RPMI8226 (cell line): ENCODE data around the gene MLEC.
"Not testable (repeated sequence)": the region's sequence is repeated elsewhere in the genome, so short reads cannot be mapped to it uniquely, and the experiment has no call there.

ENCODE experiments used
- DNase-seq: peaks from one replicate; pipeline ENCODE4 v3.0.0-alpha.2; 2015

MLEC gene

DNA sequence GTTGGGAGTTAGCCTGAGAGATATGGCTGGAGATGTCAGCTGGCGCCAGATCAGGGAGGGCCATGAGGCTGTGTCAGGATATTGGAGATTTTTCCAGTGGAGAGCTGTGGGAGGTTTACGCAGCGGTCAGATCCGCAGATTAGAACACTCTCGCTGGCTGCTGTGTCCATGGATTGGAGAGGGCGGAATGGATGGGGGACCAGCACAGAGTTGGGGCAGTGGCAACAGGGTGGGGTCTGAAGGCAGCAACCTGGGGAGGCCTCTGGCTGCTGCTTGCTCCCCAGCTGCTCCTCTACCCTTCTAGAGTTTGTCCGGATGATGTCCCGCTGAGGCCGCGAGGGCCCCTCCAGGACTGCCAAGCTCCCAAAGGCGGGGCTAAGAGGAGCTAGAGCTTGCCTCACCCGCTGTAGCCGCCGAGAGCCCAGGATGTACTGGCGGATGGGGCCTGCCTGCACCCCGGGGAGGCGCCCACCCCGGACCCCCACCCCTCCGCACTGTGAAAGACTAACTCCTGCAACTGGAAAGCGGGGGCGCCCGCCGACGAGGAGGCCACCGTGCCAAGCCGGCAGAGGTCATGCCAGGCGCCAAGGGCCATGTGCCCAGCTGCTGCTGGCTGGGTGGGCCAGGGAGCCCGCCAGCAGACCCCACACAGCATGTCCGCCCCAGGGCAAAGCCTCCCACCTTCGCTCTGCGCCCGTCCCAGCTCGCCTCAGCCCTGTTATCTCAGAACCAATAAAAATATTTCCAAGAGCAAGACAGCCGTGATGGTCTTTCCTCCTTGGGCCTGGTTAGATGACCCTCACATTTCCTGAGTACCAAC lies 20.2 kb upstream of the MLEC start:
- DNase-seq, result no peak

DNA sequence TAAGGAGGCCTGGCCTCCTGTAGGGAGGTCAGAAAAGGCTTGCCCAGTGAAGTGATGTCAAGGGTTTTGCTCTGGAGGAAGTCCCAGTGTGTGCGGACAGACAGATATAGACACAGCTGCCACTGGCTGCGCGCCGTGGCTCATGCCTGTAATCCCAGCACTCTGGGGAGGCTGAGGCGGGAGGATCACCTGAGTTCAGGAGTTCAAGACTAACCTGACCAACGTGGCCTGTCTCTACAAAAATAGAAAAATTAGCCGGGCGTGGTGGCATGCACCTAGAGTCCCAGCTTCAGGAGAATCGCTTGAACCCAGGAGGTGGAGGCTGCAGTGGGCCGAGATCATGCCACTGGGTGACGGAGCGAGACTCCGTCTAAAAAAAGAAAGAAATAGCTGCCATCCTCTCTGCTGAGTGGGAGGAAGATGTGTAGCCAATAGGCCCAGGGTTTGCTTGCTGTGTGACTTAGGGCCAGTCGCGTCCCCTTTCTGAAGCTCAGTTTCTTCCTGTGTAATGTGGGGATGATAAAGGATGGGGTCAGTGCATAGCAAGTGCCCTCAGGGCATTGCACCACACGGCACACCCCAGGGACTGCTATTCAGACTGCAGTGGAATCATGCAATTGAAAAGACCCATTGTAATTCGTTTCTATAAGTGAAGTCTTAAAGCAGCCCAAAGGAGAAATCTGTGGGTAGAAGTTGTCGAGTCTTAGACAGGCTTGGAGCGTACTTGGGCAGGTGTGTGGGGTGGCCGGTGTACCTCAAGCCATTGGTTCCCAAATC lies 18.7 kb upstream of the MLEC start:
- DNase-seq, result no peak

DNA sequence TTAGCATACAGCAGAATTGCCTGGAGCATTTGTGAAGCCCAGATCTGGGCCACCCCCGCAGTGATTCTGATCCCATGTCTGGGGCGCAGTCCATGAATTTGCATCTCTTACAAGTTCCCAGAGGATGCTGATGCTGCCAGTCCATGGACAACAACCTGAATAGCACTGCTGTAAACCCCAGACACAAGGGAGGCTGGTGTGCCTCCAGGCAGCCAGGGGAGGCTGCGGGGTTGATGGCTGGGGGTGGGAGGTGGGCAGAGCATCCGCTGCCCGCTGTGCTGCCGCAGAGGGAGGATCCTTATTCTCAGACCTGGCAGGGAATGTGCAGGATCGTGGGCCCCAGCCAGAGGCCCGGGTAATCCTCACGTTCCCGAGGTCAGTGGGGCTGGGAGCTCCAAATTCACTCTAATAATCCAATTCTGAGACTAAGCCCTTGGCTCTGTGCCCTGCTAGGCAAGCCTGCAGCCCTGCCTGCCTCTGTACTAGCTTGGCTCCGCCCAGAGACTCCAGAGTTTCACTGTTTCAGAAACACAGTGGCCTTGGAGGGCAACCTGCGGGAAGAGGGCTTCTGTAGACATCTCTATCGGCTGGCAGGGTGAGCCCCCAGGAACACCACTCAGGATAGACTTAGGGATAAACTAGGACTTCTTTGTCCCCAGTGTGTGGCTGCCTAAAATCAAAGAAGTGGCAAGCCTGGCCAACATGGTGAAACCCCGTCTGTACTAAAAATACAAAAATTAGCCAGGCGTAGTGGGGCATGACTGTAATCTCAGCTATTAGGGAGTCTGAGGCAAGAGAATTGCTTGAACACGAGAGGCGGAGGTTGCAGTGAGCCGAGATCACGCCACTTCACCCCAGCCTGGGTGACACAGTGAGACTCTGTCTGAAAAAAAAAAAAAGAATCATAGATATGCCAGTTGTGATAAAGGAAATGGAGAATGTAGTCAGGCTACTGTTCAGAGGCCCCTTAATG lies 17.8 kb upstream of the MLEC start:
- peak; percentile 80 for DNase-seq

DNA sequence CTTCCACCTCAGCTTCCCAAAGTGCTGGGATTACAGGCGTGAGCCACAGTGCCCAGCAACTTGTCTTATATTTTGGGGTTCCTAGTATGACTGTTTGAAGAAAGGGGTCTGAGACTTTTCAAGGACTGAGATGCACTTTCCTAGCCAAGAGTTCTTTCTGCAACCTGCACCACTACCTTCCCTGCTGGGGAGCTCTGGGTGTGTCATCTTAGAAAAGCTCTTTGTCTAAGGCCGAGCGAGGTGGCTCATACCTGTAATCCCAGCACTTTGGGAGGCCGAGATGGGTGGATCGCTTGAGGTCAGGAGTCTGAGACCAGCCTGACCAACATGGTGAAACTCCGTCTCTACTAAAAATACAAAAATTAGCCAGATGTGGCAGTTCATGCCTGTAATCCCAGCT lies 16.7 kb upstream of the MLEC start:
- not testable (repeated sequence) for DNase-seq

DNA sequence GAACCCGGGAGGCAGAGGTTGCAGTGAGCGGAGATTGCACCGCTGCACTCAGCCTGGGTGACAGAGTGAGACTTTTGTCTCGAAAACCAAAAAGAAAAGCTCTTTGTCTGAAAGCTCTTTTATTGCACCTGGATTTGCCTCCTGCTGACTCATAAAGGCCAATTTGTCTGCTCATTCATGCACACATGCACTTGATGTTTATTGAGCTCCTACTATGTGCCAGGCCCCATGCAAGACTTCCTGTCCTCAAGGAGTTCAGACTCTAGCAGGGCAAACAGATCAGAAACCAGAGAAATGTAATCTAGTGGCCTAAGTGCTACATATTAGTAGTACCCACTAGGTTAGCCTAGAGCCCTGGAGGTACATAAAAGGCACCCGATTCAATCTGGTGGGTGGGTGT lies 16.3 kb upstream of the MLEC start:
- DNase-seq, result no peak

DNA sequence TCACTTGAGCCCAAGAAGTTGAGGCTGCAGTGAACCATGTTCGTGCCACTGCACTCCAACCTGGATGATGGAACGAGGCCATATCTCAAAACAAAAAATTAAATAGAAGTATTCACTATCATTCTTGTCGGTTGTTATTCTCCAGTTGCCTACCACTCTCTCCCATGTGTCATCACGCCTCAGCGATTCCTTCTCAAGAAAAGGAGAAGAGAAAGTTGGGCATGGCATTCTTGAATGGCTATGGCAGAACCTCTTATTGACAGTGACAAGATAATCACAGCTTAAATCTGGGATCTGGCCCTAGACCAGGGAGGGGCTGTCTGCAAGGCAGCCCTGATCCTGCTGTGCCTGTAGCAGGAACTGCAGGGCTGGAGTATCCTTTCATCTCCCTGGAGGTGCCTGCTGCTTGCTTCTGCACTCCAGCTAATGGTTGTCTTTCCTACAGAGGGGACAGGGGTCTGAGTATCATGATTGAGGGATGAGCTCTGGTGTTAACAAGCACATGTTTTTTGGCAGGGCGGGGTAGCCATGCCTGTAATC lies 12.8 kb upstream of the MLEC start:
- DNase-seq, result peak; percentile 19

DNA sequence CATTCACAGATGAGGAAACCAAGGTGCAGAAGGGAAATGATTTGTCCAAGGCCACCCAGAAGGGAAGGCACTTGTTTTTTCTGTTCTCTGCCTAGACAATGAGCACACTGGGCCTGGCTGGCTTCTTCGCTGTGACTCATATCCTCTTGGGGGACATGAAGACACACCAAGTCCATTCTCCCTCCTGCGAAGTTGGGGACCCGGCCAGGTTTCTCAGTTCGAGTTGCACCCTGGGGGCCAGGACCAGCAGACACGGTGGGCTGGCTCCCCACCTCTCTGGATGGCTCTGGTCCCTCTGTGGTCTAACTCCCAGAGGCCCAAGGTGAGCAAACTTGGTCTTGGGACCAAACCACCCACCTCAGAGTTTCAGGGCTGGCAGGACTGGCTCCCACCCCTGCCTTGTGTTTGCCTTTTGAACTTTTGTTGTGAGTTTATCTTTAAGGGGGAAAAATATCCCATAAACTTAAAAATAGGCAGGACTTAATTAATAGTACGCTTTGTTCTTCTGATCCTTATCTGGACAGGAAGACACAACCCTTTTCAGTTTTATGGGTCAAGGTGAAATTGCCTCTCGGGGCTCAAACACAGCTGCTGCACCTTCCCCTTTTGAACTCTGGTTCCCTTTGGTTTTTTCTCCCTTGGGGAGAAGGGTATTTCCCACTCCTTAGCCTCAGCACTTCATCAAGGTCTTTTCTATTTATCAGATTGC lies 9.0 kb upstream of the MLEC start:
- DNase-seq, result no peak

DNA sequence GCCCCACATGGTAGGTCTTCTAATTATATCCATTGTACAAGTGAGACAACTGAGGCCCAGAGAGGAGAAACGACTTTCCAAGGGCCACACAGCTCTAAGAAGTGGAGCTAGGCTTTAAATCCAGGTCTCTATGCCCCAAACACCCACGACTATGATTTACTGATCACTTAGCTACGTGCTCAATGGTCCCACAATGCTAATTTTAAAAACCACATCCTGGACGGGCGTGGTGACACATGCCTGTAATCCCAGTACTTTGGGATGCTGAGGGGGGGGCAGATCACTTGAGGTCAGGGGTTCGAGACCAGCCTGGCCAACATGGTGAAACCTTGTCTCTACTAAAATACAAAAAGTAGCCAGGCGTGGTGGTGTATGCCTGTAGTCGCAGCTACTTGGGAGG lies 8.4 kb upstream of the MLEC start:
- DNase-seq, result no peak

DNA sequence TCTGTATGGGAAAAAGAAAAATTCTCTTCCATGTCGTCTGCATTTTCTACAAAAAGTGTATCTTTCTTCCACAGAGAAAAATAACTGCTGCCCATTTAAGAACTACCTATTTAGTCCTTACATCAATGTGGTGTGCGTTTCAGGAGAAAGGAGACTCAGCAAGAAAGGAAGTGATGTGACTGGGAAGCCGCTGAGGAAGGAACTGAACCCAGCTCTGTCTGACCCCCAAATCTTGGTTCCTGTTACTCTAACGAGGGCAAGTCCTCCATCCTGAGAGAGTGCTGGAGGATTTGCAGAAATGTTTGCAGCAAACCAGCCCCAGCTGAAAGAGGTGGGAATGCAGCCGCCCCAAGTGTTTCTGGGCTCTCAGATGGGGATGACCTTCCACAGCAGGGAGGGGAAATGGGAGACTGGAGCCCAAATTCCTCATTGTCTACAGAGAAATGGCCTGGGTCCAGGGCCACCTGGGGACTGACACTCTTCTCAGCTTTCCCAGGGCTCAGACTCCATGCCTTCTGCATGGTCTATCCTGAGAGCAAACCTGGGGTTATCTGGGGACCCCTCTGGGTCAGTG lies 6.7 kb upstream of the MLEC start:
- DNase-seq, result no peak

DNA sequence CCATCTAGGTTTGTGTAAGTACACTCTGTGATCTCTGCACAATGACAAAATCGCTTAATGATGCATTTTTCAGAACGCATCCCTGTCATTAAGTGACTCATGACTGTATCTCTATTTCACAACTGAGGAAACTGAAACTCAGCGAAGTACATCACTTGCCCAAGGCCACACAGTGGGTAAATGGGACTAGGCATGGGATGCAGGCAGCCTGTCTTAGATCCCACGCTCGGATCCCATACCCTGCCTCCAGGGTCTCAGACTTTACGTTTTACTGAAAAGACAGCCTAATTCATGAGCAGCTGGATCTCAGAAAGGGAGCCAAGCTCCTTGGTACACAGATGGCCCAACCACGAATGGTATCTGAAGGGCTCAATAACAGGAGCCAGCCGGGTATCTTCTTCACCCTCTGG lies 2.4 kb upstream of the MLEC start:
- peak; percentile 62 for DNase-seq

DNA sequence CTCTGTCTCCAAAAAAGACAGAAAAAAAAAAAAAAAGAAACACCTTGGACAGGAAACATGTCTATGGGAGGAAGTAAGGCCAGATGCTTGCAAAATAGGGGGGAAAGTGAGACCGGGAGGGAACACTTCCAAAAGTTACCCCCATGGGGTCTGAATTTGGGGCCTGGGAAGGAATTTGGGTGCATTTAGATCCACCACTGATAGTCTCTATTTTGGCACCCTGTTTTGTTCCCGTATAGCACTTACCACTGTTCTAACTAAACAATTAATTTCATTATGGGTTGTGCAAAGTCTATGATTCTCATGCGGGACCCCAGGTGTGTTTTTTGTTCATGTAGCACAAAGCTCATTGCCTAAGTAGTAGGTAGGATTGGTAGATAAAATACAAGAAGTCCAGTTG lies 1.4 kb upstream of the MLEC start:
- no peak for DNase-seq

DNA sequence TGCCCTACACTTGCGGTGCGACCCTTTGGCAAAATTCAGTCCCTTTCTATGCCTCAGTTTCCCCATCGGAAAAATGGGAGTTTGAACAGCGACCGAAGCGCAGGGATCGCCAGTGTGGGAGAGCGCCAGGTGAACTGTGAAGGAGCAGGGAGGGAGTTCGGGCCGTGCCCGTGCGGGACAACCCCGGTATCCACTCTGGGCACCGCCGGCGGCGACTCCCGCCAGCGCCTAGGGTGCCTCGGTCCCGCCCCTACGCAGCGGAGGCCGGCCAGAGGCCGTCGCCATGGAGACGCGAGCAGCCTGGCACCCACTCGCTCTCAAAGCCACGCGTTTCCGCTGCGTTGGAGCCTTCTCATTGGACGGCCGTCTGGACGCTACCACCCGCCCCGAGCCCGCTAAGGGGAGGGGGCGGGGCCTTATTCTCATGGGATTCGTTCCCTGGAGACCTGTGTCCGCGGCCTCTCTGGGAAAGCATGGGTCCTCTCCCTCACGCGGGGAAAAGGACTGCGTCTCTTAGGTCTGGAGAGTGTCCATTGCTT lies 729 bp upstream of the MLEC start:
- DNase-seq, result peak; percentile 100

DNA sequence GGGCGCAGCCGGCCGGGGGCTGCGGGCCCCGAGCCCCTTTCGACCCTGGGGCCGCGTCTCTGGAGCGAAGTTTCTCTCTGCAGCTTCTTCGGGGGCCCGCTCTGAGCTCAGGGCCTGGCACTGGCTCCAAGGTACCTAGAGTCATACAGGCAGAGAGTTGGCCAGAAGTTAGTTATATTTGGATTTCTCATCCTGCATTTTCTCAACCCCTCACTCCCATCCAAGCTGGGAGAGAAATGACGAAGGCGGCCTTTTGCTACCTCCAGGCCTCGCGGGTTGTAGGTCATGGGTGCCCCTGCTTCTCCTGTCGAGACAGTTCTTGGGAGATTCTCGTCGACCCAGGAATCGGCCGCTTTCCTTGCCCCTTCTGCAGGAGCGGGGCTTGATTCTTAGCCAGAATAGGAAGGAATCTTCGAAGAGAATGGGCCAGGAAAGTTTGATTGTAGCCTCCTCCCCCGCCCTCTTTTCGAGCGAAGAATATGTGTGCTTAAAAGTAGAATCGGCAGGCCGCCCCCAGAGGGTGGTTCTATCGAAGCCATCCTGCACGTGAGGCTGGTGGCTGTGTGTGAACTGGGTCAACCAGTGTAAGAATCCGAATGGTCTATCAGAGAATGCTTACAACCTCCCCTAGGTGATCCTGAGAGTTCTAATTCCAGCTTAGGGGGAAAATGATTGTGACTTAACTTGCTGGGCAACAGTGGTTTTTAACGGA lies 785 bp downstream of the MLEC start:
- peak; percentile 51 for DNase-seq

DNA sequence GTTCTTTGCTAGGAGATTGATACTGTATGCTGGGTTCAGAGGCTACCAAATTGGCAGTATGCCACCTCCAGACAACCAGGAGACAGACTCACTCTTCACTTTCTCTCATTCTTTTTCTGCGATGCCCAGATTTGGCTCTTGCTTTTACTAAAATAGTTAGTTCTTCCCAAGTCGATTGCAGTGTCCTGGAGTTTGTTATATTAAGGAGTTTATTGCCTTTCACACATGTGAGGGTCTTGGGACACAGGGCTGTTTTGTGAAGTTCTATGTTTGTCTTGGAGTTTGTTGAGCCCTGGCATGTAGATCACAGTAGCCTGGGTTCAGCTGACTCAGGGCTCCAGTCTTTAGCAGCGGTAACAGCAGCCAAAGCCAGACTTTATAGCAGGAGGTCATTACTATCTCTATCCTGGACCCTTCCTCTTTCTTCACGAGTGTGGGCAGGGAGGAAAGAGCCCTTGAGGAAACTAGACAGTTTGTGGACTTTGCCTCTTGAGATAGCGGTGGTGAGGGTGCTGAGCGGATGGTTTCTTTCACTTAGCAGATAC lies 1.6 kb downstream of the MLEC start:
- peak; percentile 70 for DNase-seq

DNA sequence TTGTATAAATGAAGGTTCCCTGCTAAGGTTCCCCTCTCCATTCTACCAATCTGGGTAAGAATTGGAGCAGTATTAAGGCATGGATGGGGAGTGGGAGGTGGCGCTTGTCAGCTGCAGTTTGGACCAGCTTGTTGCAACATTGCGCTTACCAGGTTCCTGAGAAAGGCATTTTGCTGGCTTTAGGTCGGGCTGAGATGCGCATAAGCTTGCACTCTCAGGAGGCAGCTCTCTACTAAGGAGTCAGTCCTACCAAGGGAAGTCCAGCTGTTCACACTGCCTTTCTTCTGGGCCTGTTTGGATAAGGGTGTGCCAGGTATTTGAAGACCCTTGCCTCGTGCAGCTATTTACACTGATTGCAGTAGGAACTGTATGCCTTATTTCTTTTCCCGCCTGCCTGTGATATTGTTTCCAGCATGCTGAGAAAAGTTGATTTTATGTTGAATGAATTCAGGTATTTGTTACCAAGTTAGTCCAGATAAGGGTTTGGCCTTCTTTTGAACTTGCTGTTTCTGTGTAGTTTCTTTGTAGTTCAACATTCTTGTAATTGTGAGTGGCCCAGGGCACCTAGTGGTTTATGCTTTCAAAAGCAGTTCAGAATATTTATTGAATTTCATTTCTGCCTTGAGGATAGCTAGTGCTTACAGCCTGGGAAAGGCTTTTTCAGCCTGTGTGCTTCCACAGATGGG lies 2.6 kb downstream of the MLEC start:
- DNase-seq, result no peak

DNA sequence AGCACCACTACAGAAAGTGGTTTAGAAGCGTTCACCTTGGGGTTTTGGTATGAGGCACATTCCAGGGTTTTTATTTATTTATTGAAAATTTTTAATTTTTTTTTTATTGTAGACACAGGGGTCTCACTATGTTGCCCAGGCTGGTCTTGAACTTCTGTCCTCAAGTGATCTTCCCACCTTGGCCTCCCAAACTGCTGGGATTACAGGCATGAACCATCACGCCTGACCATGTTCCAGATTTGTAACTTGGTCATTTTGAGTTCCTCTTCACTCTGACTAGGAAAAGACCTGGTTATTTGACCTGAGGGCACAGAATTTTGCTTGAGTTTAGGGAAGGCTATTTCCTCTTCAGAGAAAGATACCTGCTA lies 3.1 kb downstream of the MLEC start:
- DNase-seq, result no peak

DNA sequence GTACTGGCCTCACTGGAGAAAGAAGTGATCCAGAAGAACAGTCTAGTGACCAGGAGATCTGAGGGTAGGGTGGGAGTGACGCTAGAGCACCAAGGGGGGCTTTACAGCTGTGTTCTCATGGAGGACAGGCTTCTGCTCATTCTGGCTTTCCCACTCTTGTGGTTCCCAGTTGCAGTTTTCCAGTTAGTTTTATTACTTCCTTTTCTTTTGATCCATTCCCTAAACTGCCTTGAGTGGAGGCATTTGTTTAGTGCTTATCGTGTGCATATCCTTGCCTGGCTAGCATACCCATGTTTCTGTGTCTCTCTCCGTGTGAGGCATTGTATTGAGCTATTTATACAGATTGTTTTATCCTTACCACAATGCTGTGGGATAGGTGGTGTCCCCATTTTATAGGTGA lies 4.0 kb downstream of the MLEC start:
- no peak for DNase-seq

DNA sequence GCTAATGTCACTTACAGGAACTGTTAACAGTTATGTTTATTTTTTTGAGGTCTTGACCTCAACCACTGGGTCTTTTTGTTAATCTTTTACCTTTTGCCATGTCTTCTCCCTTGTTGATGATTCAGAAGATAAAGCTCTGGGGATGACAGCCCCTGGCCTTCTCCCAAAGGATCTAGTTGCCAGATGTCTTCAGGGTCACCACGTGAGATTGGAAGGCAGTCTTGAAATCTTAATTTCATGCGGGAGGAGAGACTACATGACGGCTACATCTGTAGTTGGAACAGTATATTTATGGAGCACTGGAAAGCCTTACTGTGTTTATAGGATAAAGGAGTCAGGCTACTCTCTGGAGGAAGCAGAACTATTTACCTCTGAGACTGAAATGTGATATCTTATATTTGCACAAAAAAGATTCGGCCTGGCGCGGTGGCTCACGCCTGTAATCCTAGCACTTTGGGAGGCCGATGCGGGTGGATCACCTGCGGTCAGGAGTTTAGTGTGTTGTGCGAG lies 5.6 kb downstream of the MLEC start:
- DNase-seq, result no peak

DNA sequence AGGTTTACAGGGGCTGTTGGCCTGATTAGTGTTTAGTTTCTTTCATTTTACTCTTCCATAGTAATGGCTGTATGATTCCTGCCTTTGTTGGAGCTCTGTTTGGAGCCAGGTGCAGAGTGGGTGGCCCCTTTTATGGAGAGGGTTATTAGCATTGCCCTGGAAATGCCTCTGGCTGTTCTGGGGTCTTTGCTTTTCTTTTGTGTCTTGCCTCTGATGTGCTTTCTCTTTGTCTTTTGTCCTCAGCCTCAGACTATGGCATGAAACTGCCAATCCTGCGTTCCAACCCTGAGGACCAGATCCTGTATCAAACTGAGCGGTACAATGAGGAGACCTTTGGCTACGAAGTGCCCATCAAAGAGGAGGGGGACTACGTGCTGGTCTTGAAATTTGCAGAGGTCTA lies 6.9 kb downstream of the MLEC start:
- DNase-seq, result no peak

DNA sequence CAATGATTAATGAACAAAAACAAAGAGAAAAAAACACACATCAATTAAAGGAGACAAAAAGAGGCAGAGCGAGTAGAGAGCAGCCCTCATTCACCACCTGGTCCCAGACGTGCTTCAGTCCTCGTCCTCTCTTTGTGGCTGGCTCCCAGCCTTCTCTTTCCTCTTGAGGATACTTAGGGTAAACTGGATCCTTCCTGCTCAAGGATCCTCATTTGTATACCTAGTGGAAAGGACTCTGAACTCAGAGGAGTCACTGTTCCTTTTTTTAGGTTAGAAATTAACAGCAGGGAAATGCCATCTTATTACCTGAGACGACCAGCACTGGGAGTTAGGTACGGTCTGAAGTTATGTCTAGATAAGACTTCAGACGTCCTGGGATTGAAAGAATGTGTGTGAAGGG lies 9.7 kb downstream of the MLEC start:
- DNase-seq, result no peak
